ENCODE data around the gene B4GALT2. TPM values are rescaled to one million over a fixed set of nuclear protein-coding genes. Genes with fewer than 3 reads are reported as not detected.

The B4GALT2 gene
- total RNA-seq, 1 donor = 99.5 TPM

DNA sequence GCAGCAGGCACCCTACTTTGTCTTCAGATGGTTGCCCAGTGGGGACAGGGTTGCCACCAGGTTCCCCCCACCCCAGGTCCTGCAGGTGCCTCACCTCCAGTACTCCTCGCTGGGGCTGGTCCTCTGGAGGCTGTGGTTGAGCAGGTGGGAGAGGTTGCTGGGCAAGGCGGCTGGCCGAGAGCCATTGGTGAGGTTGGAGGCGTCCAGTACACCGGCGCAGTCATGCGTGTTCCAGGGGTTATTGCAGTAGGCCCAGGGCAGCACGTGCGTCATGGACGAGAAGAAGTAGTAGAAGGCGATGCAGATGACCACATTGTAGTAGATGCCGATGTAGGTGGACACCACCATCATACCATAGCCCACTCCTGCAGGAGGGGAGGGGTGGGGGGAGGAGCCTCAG is 29.2 kb downstream of the B4GALT2 start:
- no peaks in the 10 kb centered on the region for H3K79me2 ChIP-seq (ENCODE audit: insufficient read depth, low read length)
- no peak for DNase-seq (ENCODE audit: insufficient read length, low spot score, missing footprints)
- no peaks in the 10 kb centered on the region for H3K36me3 ChIP-seq (ENCODE audit: insufficient read depth, low read length)
- H3K27me3 ChIP-seq (ENCODE audit: insufficient read depth, low read length) = no peaks in the 10 kb centered on the region
- no peaks in the 10 kb centered on the region for H4K20me1 ChIP-seq (ENCODE audit: insufficient read depth, low read length)
- H3K9me3 ChIP-seq (ENCODE audit: low read depth, low read length) = no peaks in the 10 kb centered on the region
- TF ChIP-seq CTCF (IDR thresholded peaks at IDR 0.05; ENCODE audit: extremely low read depth, low read depth, low read length) = no peak
- H2AFZ ChIP-seq (ENCODE audit: low read length) = no peak overlapping the region
- no peak overlapping the region for H3K4me2 ChIP-seq (ENCODE audit: insufficient read depth, low read length)
- H3K4me1 ChIP-seq (ENCODE audit: insufficient read depth, low read length) = peaks cover 4% of the 10 kb centered on the region
- no peak overlapping the region for H3K4me3 ChIP-seq (ENCODE audit: insufficient read depth, low read length)
- H3K27ac ChIP-seq (ENCODE audit: low read depth, low read length) = no peak overlapping the region

GRCh38 chr1:44010935-44011471 is 32.0 kb downstream of the B4GALT2 start:
- H3K79me2 ChIP-seq (ENCODE audit: insufficient read depth, low read length) = no peaks in the 10 kb centered on the region
- H3K27me3 ChIP-seq (ENCODE audit: insufficient read depth, low read length) = no peaks in the 10 kb centered on the region
- no peaks in the 10 kb centered on the region for H3K36me3 ChIP-seq (ENCODE audit: insufficient read depth, low read length)
- no peak overlapping the region for H3K4me2 ChIP-seq (ENCODE audit: insufficient read depth, low read length)
- H4K20me1 ChIP-seq (ENCODE audit: insufficient read depth, low read length) = no peaks in the 10 kb centered on the region
- TF ChIP-seq CTCF (IDR thresholded peaks at IDR 0.05; ENCODE audit: extremely low read depth, low read depth, low read length) = no peak
- DNase-seq (ENCODE audit: insufficient read length, low spot score, missing footprints) = no peak
- H2AFZ ChIP-seq (ENCODE audit: low read length) = no peak overlapping the region
- no peak overlapping the region for H3K4me3 ChIP-seq (ENCODE audit: insufficient read depth, low read length)
- H3K9me3 ChIP-seq (ENCODE audit: low read depth, low read length) = no peaks in the 10 kb centered on the region
- H3K4me1 ChIP-seq (ENCODE audit: insufficient read depth, low read length) = peaks cover 27% of the 10 kb centered on the region
- H3K27ac ChIP-seq (ENCODE audit: low read depth, low read length) = no peak overlapping the region

GRCh38 chr1:44012404-44012803 is 33.4 kb downstream of the B4GALT2 start:
- Histone ChIP-seq H3K4me1 (ENCODE audit: insufficient read depth, low read length) (peaks cover 27% of the 10 kb centered on the region), H4K20me1 (ENCODE audit: insufficient read depth, low read length) (no peaks in the 10 kb centered on the region), H3K27ac (ENCODE audit: low read depth, low read length) (no peak overlapping the region), H3K27me3 (ENCODE audit: insufficient read depth, low read length) (no peaks in the 10 kb centered on the region), H3K4me3 (ENCODE audit: insufficient read depth, low read length) (no peak overlapping the region), H3K79me2 (ENCODE audit: insufficient read depth, low read length) (no peaks in the 10 kb centered on the region), H3K4me2 (ENCODE audit: insufficient read depth, low read length) (no peak overlapping the region), H3K9me3 (ENCODE audit: low read depth, low read length) (no peaks in the 10 kb centered on the region), H3K36me3 (ENCODE audit: insufficient read depth, low read length) (no peaks in the 10 kb centered on the region), H2AFZ (ENCODE audit: low read length) (no peak overlapping the region)
- no peak for DNase-seq (ENCODE audit: insufficient read length, low spot score, missing footprints)
- no peak for TF ChIP-seq CTCF (IDR thresholded peaks at IDR 0.05; ENCODE audit: extremely low read depth, low read depth, low read length)

DNA sequence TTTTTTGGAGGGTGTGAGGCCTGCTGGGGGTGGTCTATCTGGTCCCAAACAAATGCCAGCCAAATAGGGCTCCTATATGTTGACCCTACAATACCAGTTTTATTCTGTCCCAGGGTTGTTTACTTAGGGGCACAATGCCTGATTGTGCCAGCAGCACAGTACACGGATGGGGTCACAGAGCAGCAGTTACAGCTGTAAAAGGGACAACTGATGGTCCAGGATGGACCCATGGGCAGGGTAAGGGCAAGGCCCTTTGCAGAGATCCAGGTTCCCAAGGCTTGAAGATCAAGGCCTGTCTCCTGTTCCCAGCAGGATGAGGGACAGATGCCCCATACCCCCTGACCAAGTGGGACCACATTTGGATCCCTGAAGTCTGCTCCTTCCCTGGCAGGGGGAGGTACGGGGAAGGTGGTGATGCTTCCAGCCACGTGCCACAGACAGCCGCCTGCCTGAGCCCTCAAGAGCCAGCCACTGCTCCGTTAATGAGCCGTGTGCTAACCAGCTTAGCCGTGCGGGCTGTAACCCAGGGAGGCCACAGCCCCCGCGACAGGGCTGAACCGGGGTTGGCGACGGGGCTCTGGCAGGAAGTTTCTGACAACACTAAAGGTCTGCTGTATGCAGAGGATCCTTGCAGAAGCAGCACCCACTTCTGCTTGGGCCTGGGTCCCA is 34.1 kb downstream of the B4GALT2 start:
- no peak for TF ChIP-seq CTCF (IDR thresholded peaks at IDR 0.05; ENCODE audit: extremely low read depth, low read depth, low read length)
- Histone ChIP-seq H3K4me3 (ENCODE audit: insufficient read depth, low read length) (no peak overlapping the region), H3K27me3 (ENCODE audit: insufficient read depth, low read length) (no peaks in the 10 kb centered on the region), H2AFZ (ENCODE audit: low read length) (no peak overlapping the region), H3K79me2 (ENCODE audit: insufficient read depth, low read length) (no peaks in the 10 kb centered on the region), H3K27ac (ENCODE audit: low read depth, low read length) (no peak overlapping the region), H3K4me2 (ENCODE audit: insufficient read depth, low read length) (no peak overlapping the region), H3K9me3 (ENCODE audit: low read depth, low read length) (no peaks in the 10 kb centered on the region), H3K4me1 (ENCODE audit: insufficient read depth, low read length) (peaks cover 27% of the 10 kb centered on the region), H3K36me3 (ENCODE audit: insufficient read depth, low read length) (no peaks in the 10 kb centered on the region), H4K20me1 (ENCODE audit: insufficient read depth, low read length) (no peaks in the 10 kb centered on the region)
- no peak for DNase-seq (ENCODE audit: insufficient read length, low spot score, missing footprints)
